Nephron (organoid): ENCODE results near the gene LRRC9.

ENCODE experiments used
- H3K27ac Mint-ChIP-seq, 3 experiments: 2 replicates each; pipeline ENCODE4 v1.8.0; 2020; ENCODE audit warnings: mixed read lengths in 3 of 3, mild to moderate bottlenecking in 2 of 3, moderate library complexity in 1 of 3
- H3K27me3 Mint-ChIP-seq: 2 replicates; pipeline ENCODE4 v1.8.0; 2021; ENCODE audit warnings: low read depth, mild to moderate bottlenecking, moderate library complexity, mixed read lengths
- H3K36me3 Mint-ChIP-seq: 2 replicates; pipeline ENCODE4 v1.8.0; 2020; ENCODE audit warnings: low read depth, mixed read lengths
- H3K4me1 Mint-ChIP-seq: 2 replicates; pipeline ENCODE4 v1.8.0; 2020; ENCODE audit warnings: mixed read lengths
- H3K4me3 Mint-ChIP-seq, 3 experiments: 2 replicates each; pipeline ENCODE4 v1.8.0; 2020; ENCODE audit warnings: mild to moderate bottlenecking in 3 of 3, mixed read lengths in 3 of 3, moderate library complexity in 2 of 3
- H3K9me3 Mint-ChIP-seq: 2 replicates; pipeline ENCODE4 v1.8.0; 2020; ENCODE audit warnings: mixed read lengths
- TF ChIP-seq, protein P1 (sequence below), 3 experiments: fragments of 200-600 bp; sonication (generic); IDR thresholded peaks; one replicate each; pipeline ENCODE4 v1.5.0; 2021; ENCODE audit warnings: antibody characterized with exemption in 3 of 3; ENCODE audit not compliant: unreplicated experiment in 3 of 3

Gene LRRC9

DNA sequence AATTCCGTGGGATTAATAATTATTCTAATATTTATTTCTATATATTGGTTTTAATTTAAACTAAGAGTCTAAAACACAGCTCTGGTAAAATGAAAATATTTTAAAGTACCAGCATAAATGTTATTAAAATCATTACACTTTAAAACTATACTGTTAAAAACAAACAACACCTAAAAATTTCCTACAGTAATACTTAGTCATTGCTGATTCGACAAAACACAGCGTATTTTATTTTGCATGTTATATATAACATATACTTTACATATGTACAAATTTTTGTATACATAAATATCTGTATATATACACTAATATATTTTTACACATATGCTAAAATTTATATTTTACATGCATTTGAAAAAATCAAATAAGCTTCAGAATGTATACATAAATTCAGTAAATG, 165.7 kb downstream of the LRRC9 start:
- no peaks in the 10 kb centered on the region for H3K27me3 Mint-ChIP-seq

DNA sequence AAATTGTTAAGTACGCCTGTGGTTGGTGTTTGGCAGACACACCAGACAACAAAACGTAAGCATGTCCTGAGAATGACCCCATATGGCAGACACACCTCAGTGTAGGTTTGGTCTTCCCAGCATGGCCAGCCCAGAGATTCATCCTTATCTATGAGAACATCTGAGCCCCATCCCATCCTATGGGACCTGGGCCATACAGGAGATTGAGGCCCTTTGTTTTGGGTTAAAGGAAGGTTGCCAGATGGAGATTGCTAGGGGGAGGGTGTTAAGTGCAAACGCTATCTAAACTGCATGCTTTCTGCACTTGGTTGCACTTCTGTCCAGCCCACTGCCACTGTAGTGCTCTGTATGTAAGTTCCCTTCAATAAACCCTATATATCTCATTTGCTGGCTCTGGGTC, 167.7 kb downstream of the LRRC9 start:
- Mint-ChIP-seq H3K4me1 (peaks cover 13% of the 10 kb centered on the region), H3K27ac (no peak overlapping the region), H3K4me3 (no peak overlapping the region), H3K36me3 (no peaks in the 10 kb centered on the region), H3K9me3 (no peaks in the 10 kb centered on the region), H3K27me3 (no peaks in the 10 kb centered on the region)
- TF ChIP-seq, protein P1, sequence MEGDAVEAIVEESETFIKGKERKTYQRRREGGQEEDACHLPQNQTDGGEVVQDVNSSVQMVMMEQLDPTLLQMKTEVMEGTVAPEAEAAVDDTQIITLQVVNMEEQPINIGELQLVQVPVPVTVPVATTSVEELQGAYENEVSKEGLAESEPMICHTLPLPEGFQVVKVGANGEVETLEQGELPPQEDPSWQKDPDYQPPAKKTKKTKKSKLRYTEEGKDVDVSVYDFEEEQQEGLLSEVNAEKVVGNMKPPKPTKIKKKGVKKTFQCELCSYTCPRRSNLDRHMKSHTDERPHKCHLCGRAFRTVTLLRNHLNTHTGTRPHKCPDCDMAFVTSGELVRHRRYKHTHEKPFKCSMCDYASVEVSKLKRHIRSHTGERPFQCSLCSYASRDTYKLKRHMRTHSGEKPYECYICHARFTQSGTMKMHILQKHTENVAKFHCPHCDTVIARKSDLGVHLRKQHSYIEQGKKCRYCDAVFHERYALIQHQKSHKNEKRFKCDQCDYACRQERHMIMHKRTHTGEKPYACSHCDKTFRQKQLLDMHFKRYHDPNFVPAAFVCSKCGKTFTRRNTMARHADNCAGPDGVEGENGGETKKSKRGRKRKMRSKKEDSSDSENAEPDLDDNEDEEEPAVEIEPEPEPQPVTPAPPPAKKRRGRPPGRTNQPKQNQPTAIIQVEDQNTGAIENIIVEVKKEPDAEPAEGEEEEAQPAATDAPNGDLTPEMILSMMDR (IDR thresholded peaks at IDR 0.05; ENCODE audit: unreplicated experiment in 3 of 3) = no peak

More for the DNA sequence above, 165.7 kb downstream of the LRRC9 start:
- Mint-ChIP-seq H3K4me1 (peaks cover 5% of the 10 kb centered on the region), H3K4me3 (no peak overlapping the region), H3K36me3 (no peaks in the 10 kb centered on the region), H3K9me3 (no peaks in the 10 kb centered on the region), H3K27ac (no peak overlapping the region)
- TF ChIP-seq, protein P1 (IDR thresholded peaks at IDR 0.05; ENCODE audit: unreplicated experiment in 3 of 3) = no peak

DNA sequence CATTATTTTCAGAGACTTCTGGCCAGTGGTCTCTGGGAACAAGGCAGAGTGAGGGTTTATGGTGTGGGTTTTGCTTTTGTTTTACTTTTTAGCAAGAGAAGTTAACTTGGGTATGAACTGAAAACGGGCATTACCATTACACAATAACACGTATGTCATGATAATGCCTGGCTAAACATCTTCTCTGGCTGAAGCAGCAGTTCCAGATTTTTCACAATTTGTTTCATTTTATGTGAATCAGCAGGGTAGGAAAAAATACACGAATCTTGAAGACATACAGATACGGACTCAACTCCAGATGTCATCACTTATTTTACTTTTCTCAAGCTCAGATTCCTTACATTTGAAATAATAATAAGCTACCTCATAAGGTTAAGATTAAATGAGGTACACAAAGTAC, 169.3 kb downstream of the LRRC9 start:
- Mint-ChIP-seq H3K27me3 (no peaks in the 10 kb centered on the region), H3K36me3 (no peaks in the 10 kb centered on the region), H3K27ac (peak overlapping the region in 1 of 3 experiments; percentile 57), H3K9me3 (no peaks in the 10 kb centered on the region), H3K4me1 (peaks cover 24% of the 10 kb centered on the region), H3K4me3 (peak overlapping the region in 2 of 3 experiments; percentile 31 to 60)
- TF ChIP-seq, protein P1 (IDR thresholded peaks at IDR 0.05; ENCODE audit: unreplicated experiment in 3 of 3) = no peak

DNA sequence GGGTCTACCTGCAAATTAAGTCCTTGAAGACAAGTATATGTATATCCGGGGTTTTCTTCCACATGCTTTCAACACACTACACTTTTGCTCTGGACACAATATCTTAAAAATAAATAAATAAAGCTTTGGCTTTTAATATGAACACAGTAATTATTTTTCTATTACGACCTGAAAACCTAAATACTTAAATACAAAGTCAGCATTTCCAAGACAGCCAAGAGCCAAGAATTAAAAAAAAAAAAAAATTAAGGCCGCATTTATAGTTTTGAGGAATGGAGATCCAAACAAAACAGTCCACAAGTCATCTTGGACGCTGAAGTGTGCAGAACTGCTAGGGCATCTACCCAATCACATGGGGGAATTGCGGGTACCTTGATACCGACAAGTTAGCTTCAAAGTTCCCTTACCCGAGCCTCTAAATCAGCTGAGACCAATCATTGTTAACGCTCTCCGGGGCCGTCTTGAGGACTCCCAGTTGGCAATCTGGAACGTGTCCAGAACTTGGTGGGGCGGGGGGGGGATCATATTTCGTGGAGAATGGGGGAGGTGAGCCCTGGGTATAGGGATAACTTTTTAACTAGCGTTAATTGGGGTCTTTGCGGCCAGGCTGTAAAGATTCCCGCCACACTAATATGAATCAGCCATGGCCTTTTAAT, 171.0 kb downstream of the LRRC9 start:
- Mint-ChIP-seq H3K36me3 (peaks cover 4% of the 10 kb centered on the region), H3K4me3 (peak overlapping the region; percentile 94 to 97 (median 94)), H3K27me3 (no peaks in the 10 kb centered on the region), H3K9me3 (no peaks in the 10 kb centered on the region), H3K4me1 (peaks cover 42% of the 10 kb centered on the region), H3K27ac (peak overlapping the region; percentile 98)
- TF ChIP-seq, protein P1 (IDR thresholded peaks at IDR 0.05; ENCODE audit: unreplicated experiment in 3 of 3) = no peak

DNA sequence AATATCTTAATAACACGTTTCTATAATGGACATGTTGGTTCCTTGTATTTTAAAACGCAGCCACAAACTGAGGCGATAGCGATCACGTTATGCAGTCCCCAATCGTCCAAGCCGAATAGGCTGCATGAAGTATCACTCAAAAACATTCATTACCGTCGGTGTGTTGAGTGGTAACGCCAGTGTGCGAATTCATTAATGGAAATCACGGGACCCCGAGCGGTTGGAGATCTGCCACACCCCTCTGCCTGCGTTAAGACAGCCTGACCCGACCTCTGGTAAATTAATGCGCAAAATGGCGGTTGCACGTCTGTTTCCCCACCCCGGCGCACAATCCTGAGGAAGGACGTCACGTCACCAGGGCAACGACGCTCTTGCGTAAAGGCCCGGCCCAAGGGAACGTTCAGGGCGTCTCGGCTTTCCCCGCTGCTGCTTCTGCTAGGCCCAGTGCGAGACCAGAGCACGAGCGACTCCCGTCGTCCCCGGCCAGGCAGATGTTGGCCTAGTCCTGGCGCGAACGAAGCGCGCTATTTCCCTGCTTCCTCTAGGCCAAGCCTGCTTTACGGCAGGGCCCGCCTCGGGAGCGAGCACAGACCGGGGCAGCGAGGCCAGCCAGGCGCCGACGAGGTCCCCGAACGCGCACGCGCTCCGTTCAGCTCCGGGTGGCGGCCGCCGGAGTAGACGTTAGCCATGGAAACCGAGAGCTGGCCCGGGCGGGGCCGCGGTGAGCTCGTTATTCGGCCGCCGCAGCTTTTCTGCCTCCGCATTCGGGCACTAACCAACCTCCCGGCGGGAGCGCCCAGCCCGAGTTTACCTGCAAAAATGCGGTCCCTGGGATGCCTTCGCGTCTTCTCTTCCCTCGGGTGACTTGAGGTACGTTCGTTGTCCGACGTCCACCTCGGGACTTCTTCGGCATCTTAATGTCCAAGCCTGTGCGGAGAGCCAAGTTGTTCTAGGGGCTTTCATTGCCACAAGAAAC, 171.9 kb downstream of the LRRC9 start, which contains the start of gene PCNX4:
TSS of gene PCNX4 (plus strand) at position 374 of the 976 bp plus-strand sequence. CDS start 15,716 bp downstream, outside the sequence.
- Mint-ChIP-seq H3K9me3 (no peaks in the 10 kb centered on the region), H3K4me3 (peak within 1 kb of the TSS; percentile 94 to 97 (median 94)), H3K27me3 (no peaks in the 10 kb centered on the region), H3K36me3 (peaks cover 4% of the 10 kb centered on the region), H3K27ac (peak within 1 kb of the TSS; percentile 98), H3K4me1 (peaks cover 42% of the 10 kb centered on the region)
- TF ChIP-seq, protein P1 (IDR thresholded peaks at IDR 0.05; ENCODE audit: unreplicated experiment in 3 of 3) = no peak
